ENCODE measurements around the gene LAMA5. TPM values are rescaled to one million over a fixed set of nuclear protein-coding genes. Genes with fewer than 3 reads are reported as not detected.

Gene LAMA5
- total RNA-seq, 1 donor from 2014 or later = 90.5 TPM

DNA sequence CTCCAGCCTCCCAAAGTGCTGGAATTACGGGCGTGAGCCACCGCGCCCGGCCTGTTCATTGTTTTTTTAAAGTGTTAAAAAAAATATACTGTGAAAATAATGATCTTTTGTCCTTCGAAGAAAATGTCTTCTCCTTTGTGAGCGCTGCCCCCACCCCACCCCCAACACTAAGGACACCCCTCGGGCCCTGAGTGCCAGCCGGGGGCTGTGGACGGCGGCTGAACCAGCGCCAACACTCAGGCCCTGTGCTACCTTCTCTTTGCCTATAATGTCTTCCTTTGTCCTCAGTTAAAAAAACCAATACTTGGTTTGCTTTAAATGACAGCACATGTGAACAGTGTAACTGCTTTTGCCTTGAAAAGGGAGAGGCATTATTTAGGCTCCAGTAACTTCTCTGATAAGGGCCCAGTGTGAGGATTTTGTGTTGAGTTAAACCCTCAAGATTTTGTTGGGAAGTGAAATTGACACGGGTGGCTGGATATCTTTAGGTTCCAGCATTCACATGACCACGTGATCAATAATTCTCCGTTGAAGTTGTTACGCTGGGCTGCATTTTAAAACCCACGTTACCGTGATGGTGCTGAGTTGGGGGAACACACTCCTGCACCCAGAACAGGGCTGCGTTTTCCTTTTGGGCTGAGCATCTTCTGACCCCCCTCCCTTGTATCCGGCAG is 73.9 kb downstream of the LAMA5 start:
- no peak for DNase-seq (ENCODE audit: low read depth)

DNA sequence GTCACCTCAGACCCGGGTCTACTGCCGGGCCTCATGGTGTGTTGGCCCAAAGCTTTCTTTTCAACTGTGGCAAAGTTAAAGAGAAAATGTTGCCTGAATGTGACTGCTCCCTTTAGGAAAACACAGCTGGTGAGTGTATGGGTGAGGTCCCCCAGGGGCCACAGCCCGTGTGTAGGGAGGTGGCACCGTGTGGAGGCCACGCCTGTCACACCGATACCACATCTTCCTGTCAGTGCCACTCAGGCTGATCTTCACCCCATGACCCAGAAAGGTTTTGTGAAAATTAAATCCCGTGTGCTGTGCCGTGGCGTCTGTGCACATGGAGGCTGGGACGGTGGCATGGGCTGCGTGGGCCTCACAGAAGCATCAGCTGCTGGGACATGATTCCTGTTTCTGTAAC is 75.0 kb downstream of the LAMA5 start:
- DNase-seq (ENCODE audit: low read depth) = no peak

DNA sequence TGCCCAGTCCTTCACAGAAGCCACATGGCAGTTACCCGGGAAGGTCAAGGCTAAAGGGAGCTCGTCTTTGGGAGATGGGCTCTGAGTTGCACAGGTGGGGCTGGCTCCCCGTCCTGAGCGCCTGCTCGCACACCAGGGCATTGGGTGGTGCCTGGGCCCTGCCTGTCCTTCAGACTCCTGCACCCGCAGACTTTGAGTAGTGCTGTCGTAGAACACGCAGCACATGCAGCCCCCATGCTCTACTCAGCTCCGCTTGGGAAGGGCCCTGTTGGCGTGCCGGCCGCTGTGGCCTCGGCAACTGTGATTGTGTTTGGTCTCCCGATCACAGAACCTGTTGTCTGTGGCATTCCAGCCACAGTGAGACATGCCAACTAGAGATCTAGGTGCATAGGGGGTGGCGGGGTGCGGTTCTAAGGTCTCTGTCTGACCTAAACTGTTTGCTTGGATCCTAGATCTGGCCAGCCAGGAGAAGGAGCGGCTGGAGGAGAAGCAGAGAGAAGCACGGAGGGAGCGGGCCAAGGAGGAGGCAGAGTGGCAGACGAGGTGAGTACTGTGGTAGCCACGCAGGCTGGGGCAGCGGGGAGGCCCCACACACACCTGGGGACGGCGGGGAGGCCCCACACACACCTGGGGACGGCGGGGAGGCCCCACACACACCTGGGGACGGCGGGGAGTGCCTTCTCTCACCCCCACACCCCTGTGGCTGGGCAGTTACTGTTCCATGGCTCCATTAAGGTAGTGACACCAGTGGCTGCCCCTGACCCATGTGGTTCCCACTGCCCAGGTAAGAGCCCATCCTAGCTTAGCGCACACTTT is 75.7 kb downstream of the LAMA5 start:
- DNase-seq (ENCODE audit: low read depth) = no peak

DNA sequence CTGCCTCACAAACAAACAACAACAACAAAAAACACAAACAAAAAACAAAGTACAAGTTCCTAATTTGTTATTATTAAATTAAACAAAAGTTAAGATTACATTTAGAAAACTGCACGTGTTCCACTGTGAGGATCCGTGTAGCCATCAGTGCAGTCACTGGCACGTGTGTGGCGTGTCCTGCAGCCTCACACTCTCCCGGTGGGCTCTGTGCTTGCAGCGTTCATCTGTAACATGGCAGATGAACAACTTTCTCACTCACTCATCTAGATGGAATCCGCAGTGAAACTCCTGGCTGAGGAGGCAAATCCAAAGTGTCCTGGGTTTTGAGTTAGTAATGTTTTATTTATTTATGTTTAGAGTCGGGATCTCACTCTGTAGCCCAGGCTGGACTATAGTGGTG is 77.2 kb downstream of the LAMA5 start:
- no peak for DNase-seq (ENCODE audit: low read depth)

DNA sequence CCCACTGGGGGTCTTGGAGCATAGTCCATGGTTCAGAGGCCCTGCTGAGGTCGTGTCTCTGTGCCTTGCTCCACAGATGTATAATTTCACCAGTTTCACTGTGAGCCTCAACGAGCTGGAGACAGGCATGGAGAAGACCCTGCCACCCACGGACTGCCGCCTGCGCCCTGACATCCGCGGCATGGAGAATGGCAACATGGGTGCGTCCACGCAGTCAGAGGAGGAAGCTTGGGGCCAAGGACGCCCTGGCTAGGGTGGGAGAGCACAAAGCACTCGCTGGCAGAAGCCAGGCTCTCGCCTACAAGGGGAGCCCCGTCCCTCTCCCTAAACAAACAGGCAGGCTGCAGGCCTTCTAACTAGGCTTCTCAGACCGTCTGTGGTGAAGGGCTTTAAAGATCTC is 78.0 kb downstream of the LAMA5 start:
- DNase-seq (ENCODE audit: low read depth) = no peak

DNA sequence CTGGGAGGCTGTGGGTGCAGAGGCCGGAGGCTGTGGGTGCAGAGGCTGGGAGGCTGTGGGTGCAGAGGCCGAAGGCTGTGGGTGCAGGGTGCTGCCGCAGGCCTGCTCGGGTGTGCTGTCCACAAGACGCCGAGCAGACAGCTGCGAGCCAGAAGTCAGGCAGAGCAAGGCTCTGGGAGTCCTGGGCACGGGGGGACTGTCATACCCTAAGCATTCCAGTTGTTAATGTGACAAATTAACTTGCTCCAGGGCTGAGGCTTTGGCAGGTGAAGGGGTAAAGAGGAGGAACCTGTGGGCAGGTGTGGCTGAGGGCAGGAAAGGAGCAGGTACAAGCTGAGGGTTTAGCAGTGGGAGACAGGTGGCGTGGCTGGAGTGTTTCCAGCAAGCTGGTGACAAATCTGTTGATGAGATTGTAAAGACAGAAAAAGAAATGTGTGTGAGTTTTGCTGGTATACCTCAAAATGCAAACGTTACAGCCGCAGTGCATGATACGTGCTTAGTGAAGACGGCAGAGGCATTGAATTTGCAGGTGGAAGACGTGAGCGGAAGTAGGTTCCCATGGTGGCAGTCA is 78.5 kb downstream of the LAMA5 start:
- DNase-seq (ENCODE audit: low read depth) = no peak

DNA sequence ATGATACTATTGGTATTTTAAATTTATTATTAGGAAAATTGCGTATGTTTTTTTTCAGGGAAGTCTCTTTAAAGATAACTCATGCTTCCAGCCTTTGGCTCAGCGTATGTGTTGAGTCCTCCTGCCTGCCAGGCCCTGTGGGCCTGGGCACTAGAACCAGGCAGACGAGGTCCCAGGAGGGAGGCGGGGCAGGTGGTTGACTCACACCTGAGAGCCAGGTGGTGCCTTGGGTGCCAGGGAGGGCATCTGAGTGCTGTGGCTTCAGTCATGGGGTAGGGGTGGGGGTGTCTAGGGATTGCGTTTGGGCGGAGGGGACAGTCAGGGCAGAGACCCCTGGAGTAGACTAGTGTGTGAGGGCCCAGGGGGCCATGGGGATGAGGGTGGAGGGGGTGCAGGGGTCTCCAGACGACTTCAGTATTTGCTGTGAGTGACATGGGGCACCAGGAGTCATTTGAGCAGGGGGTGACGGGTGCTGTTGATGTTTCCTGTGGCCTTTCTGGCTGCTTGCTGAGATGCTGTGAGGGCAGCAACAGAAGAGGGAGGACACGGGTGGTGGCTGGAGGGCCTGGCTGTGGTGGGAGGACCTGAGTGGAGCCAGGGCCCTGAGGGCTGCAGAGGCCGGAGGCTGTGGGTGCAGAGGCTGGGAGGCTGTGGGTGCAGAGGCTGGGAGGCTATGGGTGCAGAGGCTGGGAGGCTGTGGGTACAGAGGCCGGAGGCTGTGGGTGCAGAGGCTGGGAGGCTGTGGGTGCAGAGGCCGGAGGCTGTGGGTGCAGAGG is 79.2 kb downstream of the LAMA5 start:
- no peak for DNase-seq (ENCODE audit: low read depth)

DNA sequence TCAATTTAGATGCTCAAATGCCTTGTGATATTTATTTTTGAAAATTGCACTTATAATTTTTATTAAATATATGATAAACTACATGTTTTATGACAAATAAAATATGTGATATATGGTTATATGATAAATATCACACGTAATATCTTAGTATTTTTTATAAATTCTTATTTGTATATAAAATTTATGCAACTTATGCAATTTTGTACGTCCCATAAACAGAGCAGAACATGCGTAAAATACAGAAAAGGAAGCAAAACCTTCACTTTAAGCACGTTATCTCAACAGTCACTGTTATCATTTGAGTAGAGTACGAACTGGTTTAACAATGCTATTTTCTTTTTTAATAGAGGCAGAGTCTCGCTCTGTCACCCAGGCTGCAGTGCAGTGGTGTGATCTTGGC is 80.0 kb downstream of the LAMA5 start:
- no peak for DNase-seq (ENCODE audit: low read depth)

DNA sequence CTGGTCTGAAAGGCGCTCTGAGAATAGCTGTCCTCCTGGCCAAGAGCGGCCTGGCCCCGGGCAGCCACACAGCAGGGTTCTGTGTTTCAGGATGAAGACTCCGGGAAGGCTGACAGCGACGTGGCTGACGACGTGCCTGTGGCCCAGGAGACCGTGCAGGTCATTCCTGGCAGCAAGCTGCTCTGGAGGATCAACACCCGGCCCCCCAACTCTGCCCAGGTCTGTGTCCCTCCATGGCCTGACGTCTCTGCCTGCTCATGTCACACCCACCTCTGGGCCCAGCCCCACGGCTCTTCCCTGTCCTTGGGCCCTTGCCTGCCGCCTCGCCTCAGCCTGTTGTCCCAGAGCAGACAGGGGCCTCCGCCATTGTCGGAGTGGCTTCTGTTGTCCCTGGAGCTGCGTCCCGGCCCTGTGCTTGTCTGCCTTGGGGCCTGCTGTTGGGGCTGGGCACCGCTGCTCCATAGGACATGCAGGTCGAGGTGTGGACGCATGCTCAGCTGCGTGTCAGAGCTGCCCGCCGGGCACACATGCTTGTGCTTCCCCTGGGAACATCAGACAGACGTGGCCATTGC is 80.5 kb downstream of the LAMA5 start:
- DNase-seq (ENCODE audit: low read depth) = no peak

DNA sequence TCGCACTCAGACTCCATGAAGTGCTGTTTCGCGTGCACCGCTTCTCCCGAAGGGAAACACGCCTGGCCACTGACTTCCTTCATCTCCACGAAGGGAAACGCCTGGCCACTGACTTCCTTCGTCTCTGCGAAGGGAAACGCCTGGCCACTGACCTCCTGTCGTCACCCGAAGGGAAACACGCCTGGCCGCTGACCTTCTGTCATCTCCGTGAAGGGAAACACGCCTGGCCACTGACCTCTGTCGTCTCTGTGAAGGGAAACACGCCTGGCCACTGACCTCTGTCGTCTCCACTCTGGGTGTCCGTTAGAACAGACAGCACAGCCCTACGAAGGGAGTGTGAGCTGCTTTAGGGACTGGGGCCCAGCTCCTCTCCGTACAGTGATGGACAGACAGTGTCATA is 81.4 kb downstream of the LAMA5 start:
- no peak for DNase-seq (ENCODE audit: low read depth)

DNA sequence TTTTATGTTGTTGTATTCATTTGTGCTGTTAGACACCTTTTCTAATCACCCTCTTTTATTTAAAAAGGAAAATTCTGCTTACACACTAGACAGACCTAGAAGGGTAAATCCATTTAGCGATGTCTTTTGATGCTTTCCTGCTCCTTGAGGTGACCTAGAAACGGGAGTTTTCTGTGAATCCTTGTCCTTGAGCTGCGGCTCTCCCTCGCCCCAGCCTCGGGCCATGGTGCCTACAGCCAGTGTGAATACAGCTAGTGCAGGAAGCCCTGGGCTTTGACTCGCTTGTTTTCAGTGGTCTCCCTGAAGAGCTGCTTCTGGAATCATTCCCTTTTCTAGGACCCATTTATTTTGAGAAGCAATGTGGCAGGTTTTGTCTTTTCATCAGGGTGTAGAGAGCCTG is 82.0 kb downstream of the LAMA5 start:
- no peak for DNase-seq (ENCODE audit: low read depth)

DNA sequence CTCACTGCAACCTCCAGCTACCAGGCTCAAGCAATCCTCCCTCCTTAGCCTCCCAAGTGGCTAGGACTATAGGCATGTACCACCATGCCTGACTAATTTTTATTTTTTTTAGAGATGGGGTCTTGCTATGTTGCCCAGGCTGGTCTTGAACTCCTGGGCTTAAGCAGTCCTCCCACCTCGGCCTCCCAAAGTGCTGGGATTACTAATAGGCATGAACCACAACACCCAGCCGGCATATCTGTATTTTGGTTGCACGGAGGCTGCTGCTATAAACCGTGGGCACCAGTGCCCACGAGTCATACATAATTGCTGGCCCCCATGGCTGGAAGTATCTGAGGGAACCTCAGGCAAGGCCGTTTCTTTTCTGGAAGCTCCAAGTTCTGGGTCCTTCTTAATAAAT is 82.7 kb downstream of the LAMA5 start:
- no peak for DNase-seq (ENCODE audit: low read depth)

DNA sequence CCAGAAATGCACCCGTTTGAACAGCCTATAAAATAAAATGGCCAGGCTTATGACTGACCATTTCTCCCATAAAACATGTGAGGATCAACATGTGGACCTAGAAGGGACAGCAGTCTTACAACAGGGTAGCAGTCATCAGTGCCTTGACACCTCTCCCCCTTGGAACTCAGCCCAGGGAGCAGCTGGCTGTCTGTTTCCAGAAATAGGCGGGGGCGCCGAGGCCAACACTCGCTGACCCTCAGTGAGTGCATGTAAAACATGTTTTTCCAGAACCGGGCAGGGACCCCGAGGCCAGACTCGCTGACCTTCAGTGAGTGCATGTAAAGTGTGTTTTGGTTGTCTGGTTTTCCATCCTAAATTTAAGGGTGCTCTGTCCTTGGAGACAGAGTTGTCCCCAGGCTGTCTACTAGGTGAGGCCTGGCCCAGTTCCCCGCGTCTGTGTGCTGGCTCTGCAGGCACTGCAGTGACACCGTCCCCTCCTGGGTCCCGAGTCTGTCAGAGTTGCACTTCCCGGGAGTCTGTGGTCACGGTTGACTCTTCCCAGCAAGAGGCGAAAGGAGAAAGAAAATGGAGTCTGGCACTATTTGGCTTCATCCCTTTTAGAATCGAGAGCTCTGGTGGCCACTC is 84.1 kb downstream of the LAMA5 start:
- peak; percentile 85 for DNase-seq (ENCODE audit: low read depth)

DNA sequence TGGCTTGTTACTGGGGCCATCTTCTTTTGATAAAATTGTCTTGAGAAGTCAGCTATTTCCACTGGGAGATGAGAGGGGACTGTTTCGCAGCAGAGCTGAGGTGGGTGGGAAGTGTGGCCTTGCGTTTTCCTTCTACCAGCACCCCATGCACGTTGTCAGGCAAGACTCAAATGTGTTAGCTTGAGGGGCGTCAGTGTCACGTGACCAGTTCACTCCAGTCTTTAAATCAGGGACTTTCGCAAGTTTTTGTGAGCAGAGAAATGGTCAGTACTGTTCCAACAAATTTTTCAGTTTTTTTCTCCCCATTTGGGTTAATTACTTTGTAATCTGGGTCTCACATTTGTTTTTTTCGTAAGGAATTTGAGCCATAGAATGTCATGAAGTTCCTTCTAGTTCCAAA is 85.0 kb downstream of the LAMA5 start:
- DNase-seq (ENCODE audit: low read depth) = no peak

DNA sequence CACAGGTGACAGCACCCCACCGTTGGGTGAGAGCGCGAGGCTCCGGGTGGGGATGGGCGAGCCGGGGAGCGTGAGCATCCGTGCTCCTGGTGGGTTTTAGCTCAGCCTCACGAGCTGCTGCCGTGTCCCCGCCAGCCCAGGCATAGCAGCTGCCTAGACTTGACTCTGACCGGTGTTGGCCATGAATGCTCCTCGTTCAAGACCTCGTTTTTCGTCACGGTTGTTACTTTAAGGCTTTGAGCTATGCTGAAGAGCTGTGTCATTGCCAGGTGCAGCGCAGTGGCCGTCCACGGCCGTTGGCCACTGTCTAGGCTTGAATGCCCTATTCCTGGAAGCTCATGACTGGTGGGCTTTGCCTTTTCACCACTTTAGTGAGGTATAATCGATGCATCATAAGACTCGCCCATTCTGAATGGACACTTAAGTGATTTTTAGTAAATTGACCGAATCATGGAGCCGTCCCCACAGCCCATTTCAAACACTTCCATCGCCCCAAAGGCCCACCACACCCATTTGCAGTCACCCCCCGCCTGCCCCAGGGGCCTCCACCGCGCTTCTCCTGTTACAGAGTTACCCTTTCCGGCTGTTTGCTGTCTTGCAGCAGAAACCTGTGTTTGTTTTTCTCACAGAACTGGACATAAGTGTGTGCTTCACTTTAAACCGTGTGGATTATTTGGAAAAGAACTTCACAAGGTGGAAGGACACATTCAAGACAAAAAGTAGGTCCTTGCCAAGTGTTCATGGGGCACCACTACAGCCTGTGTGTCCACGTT is 85.8 kb downstream of the LAMA5 start:
- DNase-seq (ENCODE audit: low read depth) = no peak

DNA sequence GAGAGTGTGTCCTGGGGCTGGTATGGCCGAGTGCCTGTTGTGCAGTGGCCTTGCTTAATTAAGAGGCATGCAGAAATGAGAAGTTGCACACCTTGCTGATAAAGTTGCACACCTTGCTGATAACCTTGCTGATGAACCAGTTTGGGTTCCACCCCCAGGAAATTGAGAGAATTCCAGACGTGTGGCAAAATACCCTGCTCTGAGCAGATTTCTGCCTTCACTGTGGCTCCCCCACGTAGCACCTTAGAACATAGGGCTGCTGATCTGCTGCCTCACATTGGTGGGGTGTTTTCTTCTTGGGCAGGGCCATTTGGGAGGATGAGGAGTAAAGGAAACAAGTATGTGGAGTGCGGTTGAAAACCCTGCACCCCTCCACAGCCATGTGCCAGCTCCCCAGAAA is 86.8 kb downstream of the LAMA5 start:
- no peak for DNase-seq (ENCODE audit: low read depth)

DNA sequence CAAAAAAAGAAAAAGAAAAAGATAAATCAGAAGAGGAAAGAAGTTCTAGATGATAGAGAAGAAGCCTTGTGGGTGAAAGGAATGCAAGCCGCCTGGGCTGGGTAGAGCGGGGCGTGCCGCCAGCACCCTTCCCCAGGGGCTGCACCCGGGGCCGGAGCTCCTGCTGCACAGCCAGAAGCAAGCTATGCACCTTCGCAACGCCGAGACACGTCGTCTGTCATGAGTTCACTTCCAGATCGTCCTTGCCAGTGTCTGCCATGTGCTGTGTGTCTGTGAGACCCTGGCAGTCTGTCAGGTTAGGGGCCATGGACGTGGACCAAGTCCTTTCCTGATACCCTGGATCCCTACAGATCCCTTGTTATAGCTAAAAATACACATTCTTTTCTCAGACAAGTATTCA is 89.9 kb downstream of the LAMA5 start:
- DNase-seq (ENCODE audit: low read depth) = no peak

DNA sequence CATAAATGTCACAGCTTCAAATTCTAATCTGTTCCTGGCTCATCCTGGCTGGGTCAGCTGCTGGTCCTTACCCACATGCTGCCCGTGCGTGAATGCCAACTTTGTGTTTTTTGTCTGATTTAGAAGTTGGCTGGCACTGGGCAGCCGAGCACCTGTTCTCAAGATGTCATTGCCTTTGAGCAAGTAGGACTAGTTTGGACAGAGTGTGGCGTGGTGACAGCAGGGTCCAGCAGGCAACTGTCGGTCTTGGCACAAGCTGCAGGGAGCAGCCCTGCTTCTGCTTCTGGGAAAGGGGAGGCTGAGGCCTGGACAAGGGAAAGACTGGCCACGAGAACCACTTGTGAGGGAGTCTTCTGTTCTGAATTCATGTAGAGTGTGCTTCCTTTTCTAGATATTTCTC is 90.7 kb downstream of the LAMA5 start:
- DNase-seq (ENCODE audit: low read depth) = peak; percentile 98

DNA sequence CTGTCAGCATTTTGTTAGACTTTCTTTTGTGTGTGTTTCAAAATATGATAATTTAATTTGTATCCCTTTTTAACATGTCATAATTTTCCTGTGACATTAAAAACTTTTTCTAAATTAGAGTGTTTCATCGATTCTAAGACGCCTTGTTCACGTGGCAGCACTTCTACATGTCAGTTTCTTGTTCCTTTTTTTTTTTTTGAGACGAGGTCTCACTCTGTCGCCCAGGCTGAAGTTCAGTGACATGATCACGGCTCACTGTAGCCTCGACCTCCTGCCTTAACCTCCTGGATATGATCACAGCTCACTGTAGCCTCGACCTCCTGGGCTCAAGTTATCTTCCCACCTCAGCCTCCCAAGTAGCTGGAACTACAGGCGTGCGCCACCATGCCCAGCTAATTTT is 91.9 kb downstream of the LAMA5 start:
- no peak for DNase-seq (ENCODE audit: low read depth)

DNA sequence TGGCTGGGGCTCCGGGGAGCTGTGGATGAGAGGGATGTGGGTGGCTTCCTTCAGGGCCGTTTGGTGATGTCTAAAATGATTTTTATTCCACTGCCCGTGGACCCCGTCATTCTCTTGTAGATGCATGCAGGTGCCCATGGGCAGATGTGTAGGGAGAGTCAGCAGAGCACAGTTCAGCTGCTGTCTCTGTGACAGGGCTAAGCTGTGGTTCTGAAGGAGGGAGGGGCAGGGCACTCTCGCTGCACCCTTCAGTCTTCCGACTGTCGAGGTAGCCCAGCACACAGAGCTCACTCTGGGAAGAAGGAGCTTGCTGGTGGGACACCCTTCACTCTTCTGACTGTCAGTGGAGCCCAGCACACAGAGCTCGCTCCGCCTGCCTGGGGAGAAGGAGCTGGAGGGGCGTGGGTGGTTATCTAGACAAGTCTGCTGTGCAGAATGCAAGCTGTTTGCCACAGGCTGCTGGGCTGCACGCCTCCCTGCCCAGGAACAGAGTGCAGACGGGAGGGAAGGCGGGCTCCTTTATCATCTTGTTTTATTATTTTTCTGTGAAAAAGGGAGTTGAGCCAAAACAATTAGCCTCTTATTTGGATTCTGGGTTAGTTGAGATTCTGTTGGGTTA is 92.7 kb downstream of the LAMA5 start:
- peak; percentile 39 for DNase-seq (ENCODE audit: low read depth)

Measured in myocyte (in vitro differentiated cells).